ENCODE results near the gene TMPRSS4.

GRCh38 chr11:118151431-118151830 lies 74.6 kb downstream of the TMPRSS4 start:
- TF ChIP-seq CTCF (IDR thresholded peaks at IDR 0.05) (no peak), POLR2A (IDR thresholded peaks at IDR 0.05) (no peak)

All from testis (tissue), 2 donors.